ENCODE measurements around the gene SUMO1. TPM values are rescaled to one million over a fixed set of nuclear protein-coding genes. Genes with fewer than 3 reads are reported as not detected.

Gene SUMO1
- polyA plus RNA-seq, 1 donor from 2014 or later: 138 TPM

Other genes with a start within 250 kb of the SUMO1 start
- gene FZD7, start 204.7 kb downstream of the SUMO1 start, polyA plus RNA-seq: 0.19 TPM
- not detected for gene KIAA2012, start 165.3 kb downstream of the SUMO1 start, polyA plus RNA-seq
- 111 TPM for gene NOP58, start 27.2 kb upstream of the SUMO1 start, polyA plus RNA-seq
- gene BMPR2, start 137.7 kb upstream of the SUMO1 start, polyA plus RNA-seq: 4.7 TPM

Measured in IgD-negative memory B cell (primary cell).